Activated CD4-positive, alpha-beta memory T cell treated with anti-CD3 and anti-CD28 coated beads for 36 hours (primary cell): Measurements from ENCODE around the gene DENND2A. TPM values are rescaled to one million over a fixed set of nuclear protein-coding genes. Genes with fewer than 3 reads are reported as not detected.

Experiments used
- CTCF ChIA-PET: fragments of 350-600 bp; sonication (Branson Sonifier 250); formaldehyde crosslinking; loops from one replicate; lab custom pipeline; 2021; ENCODE audit warnings: antibody characterized with exemption, inconsistent platforms; lab: Charles Lee
- POLR2A ChIA-PET: fragments of 350-600 bp; sonication (Branson Sonifier 250); formaldehyde crosslinking; loops from one replicate; lab custom pipeline; 2021; ENCODE audit warnings: antibody characterized with exemption; lab: Charles Lee
- DNase-seq: peaks from one replicate; pipeline ENCODE4 v3.0.0-alpha.2; 2020
- H3K27ac Mint-ChIP-seq: one replicate; pipeline ENCODE4 v1.8.0; 2021; ENCODE audit warnings: mixed read lengths
- H3K27me3 Mint-ChIP-seq: one replicate; pipeline ENCODE4 v1.8.0; 2021; ENCODE audit warnings: mixed read lengths
- H3K36me3 Mint-ChIP-seq: one replicate; pipeline ENCODE4 v1.8.0; 2021; ENCODE audit warnings: mixed read lengths
- H3K4me1 Mint-ChIP-seq: one replicate; pipeline ENCODE4 v1.8.0; 2021; ENCODE audit warnings: low read depth, mixed read lengths
- H3K4me3 Mint-ChIP-seq: one replicate; pipeline ENCODE4 v1.8.0; 2021; ENCODE audit warnings: mild to moderate bottlenecking, mixed read lengths
- H3K9me3 Mint-ChIP-seq: one replicate; pipeline ENCODE4 v1.8.0; 2021; ENCODE audit warnings: mixed read lengths
- intact Hi-C: fragments of 100-400 bp; cut with micrococcal nuclease; formaldehyde crosslinking; loops from one replicate; pipeline ENCODE4 v1.15.1; 2023
- total RNA-seq, 2 experiments: library from RNA; stranded (reverse); gene quantifications; one replicate each; pipeline ENCODE4 v1.2.3, GENCODE V29; 2021

DENND2A gene, protein sequence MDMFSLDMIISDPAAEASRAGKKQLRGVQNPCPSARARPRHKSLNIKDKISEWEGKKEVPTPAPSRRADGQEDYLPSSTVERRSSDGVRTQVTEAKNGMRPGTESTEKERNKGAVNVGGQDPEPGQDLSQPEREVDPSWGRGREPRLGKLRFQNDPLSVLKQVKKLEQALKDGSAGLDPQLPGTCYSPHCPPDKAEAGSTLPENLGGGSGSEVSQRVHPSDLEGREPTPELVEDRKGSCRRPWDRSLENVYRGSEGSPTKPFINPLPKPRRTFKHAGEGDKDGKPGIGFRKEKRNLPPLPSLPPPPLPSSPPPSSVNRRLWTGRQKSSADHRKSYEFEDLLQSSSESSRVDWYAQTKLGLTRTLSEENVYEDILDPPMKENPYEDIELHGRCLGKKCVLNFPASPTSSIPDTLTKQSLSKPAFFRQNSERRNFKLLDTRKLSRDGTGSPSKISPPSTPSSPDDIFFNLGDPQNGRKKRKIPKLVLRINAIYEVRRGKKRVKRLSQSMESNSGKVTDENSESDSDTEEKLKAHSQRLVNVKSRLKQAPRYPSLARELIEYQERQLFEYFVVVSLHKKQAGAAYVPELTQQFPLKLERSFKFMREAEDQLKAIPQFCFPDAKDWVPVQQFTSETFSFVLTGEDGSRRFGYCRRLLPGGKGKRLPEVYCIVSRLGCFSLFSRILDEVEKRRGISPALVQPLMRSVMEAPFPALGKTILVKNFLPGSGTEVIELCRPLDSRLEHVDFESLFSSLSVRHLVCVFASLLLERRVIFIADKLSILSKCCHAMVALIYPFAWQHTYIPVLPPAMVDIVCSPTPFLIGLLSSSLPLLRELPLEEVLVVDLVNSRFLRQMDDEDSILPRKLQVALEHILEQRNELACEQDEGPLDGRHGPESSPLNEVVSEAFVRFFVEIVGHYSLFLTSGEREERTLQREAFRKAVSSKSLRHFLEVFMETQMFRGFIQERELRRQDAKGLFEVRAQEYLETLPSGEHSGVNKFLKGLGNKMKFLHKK
- not detected for total RNA-seq

DNA sequence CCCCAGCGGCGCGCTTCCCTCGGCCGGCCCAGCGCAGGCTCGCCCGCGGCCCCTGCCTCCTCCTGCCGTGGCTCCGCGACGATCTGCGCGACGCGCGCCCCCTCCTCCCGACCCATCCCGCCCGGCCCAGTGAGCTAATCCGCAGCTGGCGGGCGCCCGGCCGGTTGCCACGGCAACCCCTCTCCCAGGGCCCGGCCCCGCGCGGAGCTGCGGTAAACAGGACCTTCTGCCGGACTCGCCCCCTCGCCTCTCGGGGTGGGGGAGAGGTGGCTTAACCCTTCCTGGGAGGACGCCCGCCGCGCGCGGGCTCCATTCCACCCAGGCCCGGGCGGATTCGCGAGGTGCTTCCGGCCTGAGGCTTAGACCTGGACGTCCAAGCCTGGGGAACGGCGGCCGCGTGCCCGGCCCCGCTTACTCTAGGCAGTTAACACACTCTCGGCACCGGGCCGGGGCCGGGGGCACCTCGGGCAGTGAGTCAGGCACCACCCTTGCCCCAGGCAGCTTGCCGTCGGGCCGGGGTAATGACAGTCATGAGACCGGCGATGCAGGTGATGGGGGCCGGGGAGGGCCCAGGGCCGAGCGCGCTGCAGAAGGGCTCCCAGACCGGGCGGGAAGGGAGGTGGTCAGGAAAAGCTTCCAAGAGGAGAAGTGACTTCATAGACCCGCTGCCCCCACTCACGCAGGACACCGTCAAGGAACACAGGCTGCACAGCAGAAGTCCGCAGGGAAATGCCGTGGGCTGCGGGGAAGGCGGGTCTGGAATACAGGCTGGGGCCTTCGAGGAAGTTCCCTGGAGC lies at the start of gene DENND2A:
DENND2A (minus strand) TSS at position 87 of the 797 bp plus-strand sequence. CDS start 38,416 bp downstream, outside the sequence.
- DNase-seq: peak; percentile 18
- ChIA-PET POLR2A (no interaction called here), CTCF (interaction anchor here (0.8 kb wide), 1 partner anchor 13 kb away, joined by 5 read pairs; no protein-coding TSS in a partner anchor)
- H3K36me3 Mint-ChIP-seq: no peaks in the 10 kb centered on the region
- peaks cover 48% of the 10 kb centered on the region for H3K27me3 Mint-ChIP-seq
- intact Hi-C loops: no loop called here
- peak within 1 kb of the TSS; percentile 68 for H3K4me3 Mint-ChIP-seq
- H3K4me1 Mint-ChIP-seq: peaks cover 10% of the 10 kb centered on the region
- no peak within 1 kb of the TSS for H3K27ac Mint-ChIP-seq
- no peaks in the 10 kb centered on the region for H3K9me3 Mint-ChIP-seq

DNA sequence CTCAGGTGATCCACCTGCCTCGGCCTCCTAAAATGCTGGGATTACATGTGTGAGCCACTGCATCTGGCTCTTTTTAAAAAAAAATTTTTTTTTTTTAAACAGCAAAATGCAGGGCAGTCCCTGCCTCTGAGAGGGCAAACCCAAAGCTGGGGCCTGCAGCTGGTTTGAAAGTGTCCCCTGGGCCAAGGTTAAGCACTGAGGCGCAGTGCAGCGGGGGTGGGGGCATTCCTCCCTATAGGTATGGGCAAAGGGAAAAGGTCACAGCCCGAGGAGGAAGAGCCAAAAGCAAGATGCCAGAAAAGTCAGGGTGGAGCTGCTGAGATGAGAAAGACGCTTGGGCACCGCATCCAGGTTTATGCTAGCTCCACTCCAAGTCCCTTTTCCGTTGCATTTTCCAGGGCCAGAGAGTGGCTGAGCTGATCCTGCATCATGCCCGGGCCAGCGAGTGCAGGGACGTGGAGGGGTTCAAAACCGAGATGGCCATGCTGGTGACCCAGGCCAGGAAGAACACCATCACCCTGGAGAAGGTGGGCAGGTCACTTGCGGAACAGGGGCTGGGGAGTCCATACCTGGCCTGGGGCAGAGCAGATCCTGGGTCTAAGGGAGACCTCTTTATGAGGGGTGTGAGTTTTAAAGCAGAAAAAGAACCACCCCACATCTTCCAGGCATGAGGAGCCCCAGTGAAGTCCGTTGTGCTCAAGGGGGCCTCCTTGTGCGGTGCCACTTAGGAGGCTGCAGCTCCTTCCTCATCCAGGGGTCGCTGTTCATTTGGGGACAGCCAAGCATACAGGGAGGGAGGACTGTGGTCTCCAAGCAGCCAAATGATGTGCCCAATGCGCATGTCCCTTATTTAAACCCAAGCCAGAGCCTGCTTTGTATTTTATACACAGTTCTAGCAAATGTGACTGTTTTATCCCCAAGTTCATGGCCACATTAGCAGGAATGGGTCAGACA lies 48.9 kb upstream of the DENND2A start:
- H3K4me3 Mint-ChIP-seq: no peak overlapping the region
- peaks cover 8% of the 10 kb centered on the region for H3K36me3 Mint-ChIP-seq
- no peak overlapping the region for H3K27ac Mint-ChIP-seq
- POLR2A ChIA-PET: no interaction called here
- no peaks in the 10 kb centered on the region for H3K4me1 Mint-ChIP-seq
- CTCF ChIA-PET: interaction anchor here (0.6 kb wide), 1 partner anchor 214 kb away, joined by 3 read pairs; no protein-coding TSS in a partner anchor
- intact Hi-C loops: loop anchor here (10.0 kb wide), 1 partner anchor 865 kb away; the partner anchor contains the start of gene AGK
- no peaks in the 10 kb centered on the region for H3K27me3 Mint-ChIP-seq
- no peak for DNase-seq
- H3K9me3 Mint-ChIP-seq: no peaks in the 10 kb centered on the region

DNA sequence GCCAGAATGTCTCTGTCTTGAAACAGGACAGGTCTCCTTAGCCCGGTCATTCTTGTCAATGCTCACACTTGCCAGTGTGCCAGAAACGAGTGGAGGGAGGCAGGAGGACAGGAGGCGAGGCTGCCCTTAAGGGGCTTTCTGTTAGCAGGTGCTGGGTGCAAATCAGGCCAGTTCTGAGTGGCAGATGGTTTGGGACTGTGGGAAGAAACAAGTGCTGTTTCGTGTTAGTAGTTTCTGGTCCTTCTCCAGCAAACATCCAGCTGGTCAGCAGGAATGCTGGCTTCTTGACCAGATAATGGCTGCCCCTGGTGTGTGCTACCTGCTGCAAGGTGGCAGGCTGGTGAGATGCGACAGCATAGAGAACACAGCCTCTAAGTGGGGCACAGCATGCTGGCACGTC lies 47.7 kb upstream of the DENND2A start:
- ChIA-PET POLR2A (no interaction called here), CTCF (no interaction called here)
- H3K36me3 Mint-ChIP-seq: peaks cover 14% of the 10 kb centered on the region
- no peak for DNase-seq
- H3K27ac Mint-ChIP-seq: no peak overlapping the region
- no peaks in the 10 kb centered on the region for H3K27me3 Mint-ChIP-seq
- intact Hi-C loops: no loop called here
- H3K9me3 Mint-ChIP-seq: no peaks in the 10 kb centered on the region
- H3K4me3 Mint-ChIP-seq: no peak overlapping the region
- H3K4me1 Mint-ChIP-seq: no peaks in the 10 kb centered on the region

DNA sequence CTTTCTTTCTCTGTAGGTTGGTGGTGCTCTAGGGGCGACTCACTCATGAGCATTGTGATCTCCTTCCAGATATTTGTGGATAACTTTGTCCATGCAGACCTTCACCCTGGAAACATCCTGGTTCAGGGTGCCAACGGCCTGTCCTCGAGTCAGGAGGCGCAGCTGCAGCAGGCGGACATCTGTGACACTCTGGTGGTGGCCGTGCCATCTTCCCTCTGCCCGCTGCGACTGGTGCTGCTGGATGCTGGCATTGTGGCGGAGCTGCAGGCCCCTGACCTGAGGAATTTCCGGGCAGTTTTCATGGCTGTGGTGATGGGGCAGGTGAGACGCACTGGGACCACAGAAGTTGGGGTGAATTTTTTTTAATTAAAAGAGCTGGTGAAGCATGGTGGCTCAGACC lies 46.3 kb upstream of the DENND2A start:
- no peaks in the 10 kb centered on the region for H3K27me3 Mint-ChIP-seq
- intact Hi-C loops: no loop called here
- H3K4me1 Mint-ChIP-seq: no peaks in the 10 kb centered on the region
- H3K36me3 Mint-ChIP-seq: peaks cover 16% of the 10 kb centered on the region
- DNase-seq: no peak
- POLR2A ChIA-PET: no interaction called here
- CTCF ChIA-PET: no interaction called here
- H3K9me3 Mint-ChIP-seq: no peaks in the 10 kb centered on the region
- H3K27ac Mint-ChIP-seq: no peak overlapping the region
- no peak overlapping the region for H3K4me3 Mint-ChIP-seq

DNA sequence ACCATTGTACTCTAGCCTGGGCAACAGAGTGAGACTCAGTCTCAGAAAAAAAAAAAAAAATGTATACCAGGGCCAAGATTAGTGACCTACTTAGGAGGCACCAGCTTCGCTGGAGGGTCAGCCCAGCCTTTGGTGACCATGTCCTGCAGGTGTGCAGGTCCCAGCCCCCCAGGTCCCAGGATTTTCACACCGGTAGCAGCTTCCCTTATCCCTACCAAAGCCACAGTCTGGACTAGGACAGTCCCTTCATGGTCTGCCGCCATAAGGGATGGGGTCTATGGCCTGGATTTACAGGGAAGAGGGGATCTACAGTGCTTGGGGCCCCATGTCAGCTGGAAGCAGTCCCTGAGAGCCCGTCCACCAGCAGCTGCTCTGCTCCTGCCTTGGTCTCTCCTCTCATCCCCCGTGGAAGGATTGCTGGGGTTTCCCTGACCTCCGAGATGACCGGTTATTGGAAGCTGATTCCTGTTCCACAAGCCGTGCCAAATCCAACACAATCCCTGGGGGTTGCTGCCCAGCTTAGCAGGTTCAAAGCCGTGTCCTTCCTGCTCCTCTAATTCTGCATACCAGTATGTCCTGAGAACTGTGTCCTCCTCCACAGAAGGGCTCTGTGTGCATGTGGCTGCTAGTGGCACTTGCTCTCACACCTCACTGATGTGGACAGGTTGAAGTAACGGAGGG lies 44.9 kb upstream of the DENND2A start:
- CTCF ChIA-PET: interaction anchor here (1.5 kb wide), 1 partner anchor 167 kb away, joined by 3 read pairs; no protein-coding TSS in a partner anchor
- POLR2A ChIA-PET: no interaction called here
- DNase-seq: no peak
- Mint-ChIP-seq H3K27me3 (no peaks in the 10 kb centered on the region), H3K36me3 (peaks cover 21% of the 10 kb centered on the region), H3K4me1 (no peaks in the 10 kb centered on the region), H3K4me3 (no peak overlapping the region), H3K27ac (no peak overlapping the region), H3K9me3 (no peaks in the 10 kb centered on the region)
- intact Hi-C loops: no loop called here

DNA sequence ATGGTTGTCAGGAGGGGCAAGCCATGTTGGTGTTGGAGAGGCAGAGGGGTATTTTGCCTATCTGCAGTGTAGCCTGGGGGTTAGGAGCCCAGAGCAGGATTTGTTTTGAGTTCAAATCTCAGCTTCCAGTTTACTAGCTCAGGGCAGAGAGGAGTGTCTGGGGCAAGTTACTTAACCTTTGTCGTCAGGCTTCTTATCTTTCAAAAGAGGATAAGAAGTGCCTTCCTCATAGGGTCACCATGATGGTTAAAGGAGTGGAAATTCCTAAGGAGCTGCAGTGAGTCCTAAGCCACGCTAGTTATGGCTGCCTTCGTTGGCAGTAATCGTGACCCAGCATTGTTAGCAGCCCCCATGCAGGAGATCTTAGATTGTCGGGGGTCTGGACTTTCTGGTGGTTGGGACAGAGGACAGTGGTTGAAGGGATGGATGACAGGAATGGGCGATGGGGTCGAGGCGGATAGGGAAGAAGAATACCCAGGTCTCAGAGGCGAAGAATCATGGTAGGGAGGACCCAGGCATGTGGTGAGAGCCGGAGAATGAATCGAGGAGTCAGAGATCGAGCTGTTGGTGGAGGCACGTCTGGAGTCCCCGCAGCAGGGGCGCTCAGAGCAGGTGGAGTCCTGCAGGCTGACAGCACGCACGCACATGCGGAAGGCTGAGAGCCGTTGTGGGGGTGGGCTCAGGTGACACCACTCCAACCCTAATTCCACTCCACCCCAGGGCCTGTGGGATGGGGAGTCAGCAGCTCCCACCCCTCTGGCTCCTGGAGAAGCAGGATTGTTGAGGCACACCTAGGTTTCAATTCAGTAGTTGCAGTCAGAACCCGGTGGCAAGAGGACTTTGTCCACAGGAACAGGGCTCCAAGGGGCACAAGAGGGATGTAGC lies 43.7 kb upstream of the DENND2A start:
- Mint-ChIP-seq H3K36me3 (peaks cover 30% of the 10 kb centered on the region), H3K9me3 (no peaks in the 10 kb centered on the region), H3K4me3 (no peak overlapping the region), H3K27me3 (no peaks in the 10 kb centered on the region), H3K27ac (no peak overlapping the region), H3K4me1 (no peaks in the 10 kb centered on the region)
- ChIA-PET POLR2A (interaction anchor here (0.5 kb wide), 1 partner anchor 164 kb away, joined by 3 read pairs; no protein-coding TSS in a partner anchor), CTCF (interaction anchor here (0.6 kb wide), 1 partner anchor 296 kb away, joined by 3 read pairs; no protein-coding TSS in a partner anchor)
- DNase-seq: no peak
- intact Hi-C loops: no loop called here

DNA sequence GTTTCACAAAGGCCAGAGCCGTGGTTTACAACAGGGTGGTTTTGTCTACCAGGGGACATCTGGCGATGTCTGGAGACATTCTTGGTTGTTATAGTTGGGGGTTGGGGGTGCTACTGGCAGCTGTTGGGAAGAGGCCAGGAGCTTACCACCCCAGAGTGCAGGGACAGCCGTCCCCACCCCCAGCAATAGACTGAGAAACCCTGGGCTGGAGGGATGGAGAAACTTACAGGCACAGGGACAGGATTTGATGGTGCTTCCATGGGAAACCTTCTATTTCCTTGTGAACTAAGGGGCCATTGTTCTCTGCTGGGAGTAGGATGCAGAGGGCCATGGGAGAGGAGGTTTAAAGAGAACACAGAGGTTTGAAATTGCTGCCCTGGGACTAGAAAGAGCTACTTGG lies 43.0 kb upstream of the DENND2A start:
- DNase-seq: no peak
- intact Hi-C loops: no loop called here
- ChIA-PET CTCF (interaction anchor here (0.5 to 0.6 kb wide), 4 partner anchors 42 to 1466 kb away, joined by 3 read pairs; no protein-coding TSS in a partner anchor), POLR2A (no interaction called here)
- no peaks in the 10 kb centered on the region for H3K4me1 Mint-ChIP-seq
- peaks cover 34% of the 10 kb centered on the region for H3K36me3 Mint-ChIP-seq
- no peaks in the 10 kb centered on the region for H3K9me3 Mint-ChIP-seq
- no peak overlapping the region for H3K4me3 Mint-ChIP-seq
- H3K27me3 Mint-ChIP-seq: no peaks in the 10 kb centered on the region
- no peak overlapping the region for H3K27ac Mint-ChIP-seq

DNA sequence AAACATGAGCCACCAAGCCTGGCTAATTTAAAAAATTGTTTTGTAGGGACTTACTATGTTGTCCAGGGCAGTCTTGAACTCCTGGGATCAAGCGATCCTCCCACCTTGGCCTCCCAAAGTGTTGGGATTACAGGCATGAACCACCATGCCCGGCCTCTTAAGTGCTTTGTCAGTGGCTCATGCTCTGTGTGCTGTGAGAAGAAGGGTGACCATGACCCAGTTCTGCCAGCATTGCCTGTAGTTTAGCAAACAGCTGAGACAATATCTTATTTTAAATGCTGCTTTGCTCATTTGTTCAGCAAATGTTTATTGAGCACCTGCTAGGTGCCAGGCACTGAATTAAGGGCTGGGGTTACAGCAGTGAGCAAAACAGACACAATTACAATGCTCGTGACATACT lies 41.2 kb upstream of the DENND2A start:
- POLR2A ChIA-PET: no interaction called here
- peaks cover 40% of the 10 kb centered on the region for H3K36me3 Mint-ChIP-seq

DNA sequence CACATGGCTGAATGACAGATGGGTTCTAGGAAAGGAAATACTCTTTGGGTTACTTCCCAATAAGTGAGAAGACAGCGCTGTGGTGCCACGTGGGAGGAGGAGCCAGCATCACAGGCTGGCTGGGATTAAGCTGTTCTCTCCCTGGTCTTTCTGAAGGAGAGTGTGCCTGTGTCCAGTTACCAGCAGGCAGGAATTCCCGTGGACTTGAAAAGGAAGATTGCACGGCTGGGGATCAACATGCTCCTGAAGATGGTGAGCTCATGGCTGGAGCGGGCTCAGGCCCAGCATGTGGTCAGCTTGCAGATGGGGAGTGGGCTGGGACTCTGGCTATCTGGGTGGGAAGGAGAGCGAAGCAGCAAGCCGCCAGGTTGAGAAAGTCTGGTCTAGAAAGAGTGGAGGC lies 40.3 kb upstream of the DENND2A start:
- POLR2A ChIA-PET: no interaction called here

More for the DNA sequence above, 41.2 kb upstream of the DENND2A start:
- no peaks in the 10 kb centered on the region for H3K4me1 Mint-ChIP-seq
- no peaks in the 10 kb centered on the region for H3K9me3 Mint-ChIP-seq
- CTCF ChIA-PET: no interaction called here
- H3K4me3 Mint-ChIP-seq: no peak overlapping the region
- H3K27me3 Mint-ChIP-seq: no peaks in the 10 kb centered on the region
- no peak for DNase-seq
- no peak overlapping the region for H3K27ac Mint-ChIP-seq
- intact Hi-C loops: no loop called here

More for the DNA sequence above, 40.3 kb upstream of the DENND2A start:
- intact Hi-C loops: no loop called here
- H3K9me3 Mint-ChIP-seq: no peaks in the 10 kb centered on the region
- CTCF ChIA-PET: no interaction called here
- H3K36me3 Mint-ChIP-seq: peaks cover 40% of the 10 kb centered on the region
- no peaks in the 10 kb centered on the region for H3K27me3 Mint-ChIP-seq
- H3K4me3 Mint-ChIP-seq: no peak overlapping the region
- no peak for DNase-seq
- peaks cover 4% of the 10 kb centered on the region for H3K4me1 Mint-ChIP-seq
- no peak overlapping the region for H3K27ac Mint-ChIP-seq
